Measurements from ENCODE around the gene FIP1L1. TPM values are rescaled to one million over a fixed set of nuclear protein-coding genes. Genes with fewer than 3 reads are reported as not detected.

Gene FIP1L1
- total RNA-seq, 2 donors from 2014 or later: 83.6 to 90.5 TPM

GRCh38 chr4:53427366-53427765, 49.9 kb downstream of the FIP1L1 start:
- Mint-ChIP-seq H3K27me3 (no peaks in the 10 kb centered on the region), H3K27ac (no peak overlapping the region), H3K4me3 (no peak overlapping the region), H3K36me3 (peaks cover 16% of the 10 kb centered on the region), H3K4me1 (ENCODE audit: low read depth in 2 of 2) (peaks cover 13 to 16% of the 10 kb centered on the region in 2 donors), H3K9me3 (no peaks in the 10 kb centered on the region)
- ATAC-seq (no peak), DNase-seq (ENCODE audit: low spot score) (no peak)

GRCh38 chr4:53431052-53431451, 53.6 kb downstream of the FIP1L1 start:
- ATAC-seq (peak in 1 of 2 donors; percentile 74), DNase-seq (ENCODE audit: low spot score) (no peak)
- H3K27me3 Mint-ChIP-seq: no peaks in the 10 kb centered on the region
- H3K4me3 Mint-ChIP-seq: no peak overlapping the region
- peaks cover 19% of the 10 kb centered on the region for H3K36me3 Mint-ChIP-seq
- no peaks in the 10 kb centered on the region for H3K9me3 Mint-ChIP-seq
- H3K4me1 Mint-ChIP-seq (ENCODE audit: low read depth in 2 of 2): peaks cover 10 to 20% of the 10 kb centered on the region in 2 donors
- no peak overlapping the region for H3K27ac Mint-ChIP-seq

GRCh38 chr4:53432528-53433424, 55.3 kb downstream of the FIP1L1 start:
- Mint-ChIP-seq H3K9me3 (no peaks in the 10 kb centered on the region), H3K4me3 (peak overlapping the region; percentile 4), H3K36me3 (peaks cover 23% of the 10 kb centered on the region), H3K4me1 (ENCODE audit: low read depth in 2 of 2) (peaks cover 10 to 23% of the 10 kb centered on the region in 2 donors), H3K27me3 (no peaks in the 10 kb centered on the region), H3K27ac (no peak overlapping the region)
- ATAC-seq (peak in 1 of 2 donors; percentile 83), DNase-seq (ENCODE audit: low spot score) (no peak)

- H3K27ac Mint-ChIP-seq: peak overlapping the region in 1 of 2 donors; percentile 17
- H3K4me1 Mint-ChIP-seq (ENCODE audit: low read depth in 2 of 2): peaks cover 16 to 24% of the 10 kb centered on the region in 2 donors
- H3K27me3 Mint-ChIP-seq: no peaks in the 10 kb centered on the region
- no peak overlapping the region for H3K4me3 Mint-ChIP-seq
- DNase-seq (ENCODE audit: low spot score) (no peak), ATAC-seq (no peak)
- peaks cover 11% of the 10 kb centered on the region for H3K36me3 Mint-ChIP-seq
- no peaks in the 10 kb centered on the region for H3K9me3 Mint-ChIP-seq
Measured at GRCh38 chr4:53436251-53436650, 58.8 kb downstream of the FIP1L1 start.

- no peak overlapping the region for H3K4me3 Mint-ChIP-seq
- H3K4me1 Mint-ChIP-seq (ENCODE audit: low read depth in 2 of 2): peaks cover 14 to 22% of the 10 kb centered on the region in 2 donors
- H3K27me3 Mint-ChIP-seq: no peaks in the 10 kb centered on the region
- DNase-seq (ENCODE audit: low spot score) (no peak), ATAC-seq (no peak)
- no peaks in the 10 kb centered on the region for H3K9me3 Mint-ChIP-seq
- peaks cover 14% of the 10 kb centered on the region for H3K36me3 Mint-ChIP-seq
- H3K27ac Mint-ChIP-seq: no peak overlapping the region
Measured at GRCh38 chr4:53441564-53441963, 64.1 kb downstream of the FIP1L1 start.

GRCh38 chr4:53444954-53445353, 67.5 kb downstream of the FIP1L1 start:
- H3K36me3 Mint-ChIP-seq: peaks cover 14% of the 10 kb centered on the region
- H3K9me3 Mint-ChIP-seq: no peaks in the 10 kb centered on the region
- H3K4me1 Mint-ChIP-seq (ENCODE audit: low read depth in 2 of 2): peaks cover 14 to 22% of the 10 kb centered on the region in 2 donors
- DNase-seq (ENCODE audit: low spot score) (no peak), ATAC-seq (no peak)
- no peak overlapping the region for H3K4me3 Mint-ChIP-seq
- H3K27ac Mint-ChIP-seq: no peak overlapping the region
- H3K27me3 Mint-ChIP-seq: no peaks in the 10 kb centered on the region

GRCh38 chr4:53450773-53451172, 73.3 kb downstream of the FIP1L1 start:
- H3K9me3 Mint-ChIP-seq: no peaks in the 10 kb centered on the region

GRCh38 chr4:53453385-53453784, 75.9 kb downstream of the FIP1L1 start:
- peaks cover 6 to 10% of the 10 kb centered on the region in 2 donors for H3K4me1 Mint-ChIP-seq (ENCODE audit: low read depth in 2 of 2)
- DNase-seq (ENCODE audit: low spot score): no peak
- peaks cover 16% of the 10 kb centered on the region for H3K36me3 Mint-ChIP-seq
- no peak overlapping the region for H3K4me3 Mint-ChIP-seq
- H3K9me3 Mint-ChIP-seq: no peaks in the 10 kb centered on the region
- H3K27ac Mint-ChIP-seq: no peak overlapping the region
- no peak for ATAC-seq
- no peaks in the 10 kb centered on the region for H3K27me3 Mint-ChIP-seq

More at GRCh38 chr4:53450773-53451172, 73.3 kb downstream of the FIP1L1 start:
- no peaks in the 10 kb centered on the region for H3K27me3 Mint-ChIP-seq
- H3K36me3 Mint-ChIP-seq: peaks cover 14% of the 10 kb centered on the region
- H3K4me3 Mint-ChIP-seq: no peak overlapping the region
- H3K27ac Mint-ChIP-seq: peak overlapping the region in 1 of 2 donors; percentile 54
- DNase-seq (ENCODE audit: low spot score) (no peak), ATAC-seq (no peak)
- peaks cover 9 to 10% of the 10 kb centered on the region in 2 donors for H3K4me1 Mint-ChIP-seq (ENCODE audit: low read depth in 2 of 2)

GRCh38 chr4:53455766-53456165, 78.3 kb downstream of the FIP1L1 start:
- H3K4me3 Mint-ChIP-seq: no peak overlapping the region
- H3K27ac Mint-ChIP-seq: no peak overlapping the region
- H3K4me1 Mint-ChIP-seq (ENCODE audit: low read depth in 2 of 2): peaks cover 3 to 5% of the 10 kb centered on the region in 2 donors
- ATAC-seq (no peak), DNase-seq (ENCODE audit: low spot score) (no peak)
- no peaks in the 10 kb centered on the region for H3K27me3 Mint-ChIP-seq
- H3K9me3 Mint-ChIP-seq: no peaks in the 10 kb centered on the region
- H3K36me3 Mint-ChIP-seq: peaks cover 21% of the 10 kb centered on the region

GRCh38 chr4:53456178-53456577, 78.7 kb downstream of the FIP1L1 start:
- H3K36me3 Mint-ChIP-seq: peaks cover 24% of the 10 kb centered on the region
- H3K4me3 Mint-ChIP-seq: no peak overlapping the region
- no peaks in the 10 kb centered on the region for H3K27me3 Mint-ChIP-seq
- H3K9me3 Mint-ChIP-seq: no peaks in the 10 kb centered on the region
- no peak overlapping the region for H3K27ac Mint-ChIP-seq
- ATAC-seq (no peak), DNase-seq (ENCODE audit: low spot score) (no peak)
- peaks cover 0 to 3% of the 10 kb centered on the region in 2 donors for H3K4me1 Mint-ChIP-seq (ENCODE audit: low read depth in 2 of 2)

GRCh38 chr4:53459548-53459947, 82.1 kb downstream of the FIP1L1 start:
- DNase-seq (ENCODE audit: low spot score): no peak
- Mint-ChIP-seq H3K4me1 (ENCODE audit: low read depth in 2 of 2) (peaks cover 0 to 3% of the 10 kb centered on the region in 2 donors), H3K27ac (peak overlapping the region in 1 of 2 donors; percentile 20), H3K9me3 (no peaks in the 10 kb centered on the region), H3K4me3 (no peak overlapping the region), H3K27me3 (no peaks in the 10 kb centered on the region), H3K36me3 (peaks cover 17% of the 10 kb centered on the region)
- ATAC-seq: no peak

- no peak overlapping the region for H3K27ac Mint-ChIP-seq
- peaks cover 0 to 3% of the 10 kb centered on the region in 2 donors for H3K4me1 Mint-ChIP-seq (ENCODE audit: low read depth in 2 of 2)
- H3K9me3 Mint-ChIP-seq: no peaks in the 10 kb centered on the region
- DNase-seq (ENCODE audit: low spot score) (no peak), ATAC-seq (no peak)
- H3K4me3 Mint-ChIP-seq: no peak overlapping the region
- H3K27me3 Mint-ChIP-seq: no peaks in the 10 kb centered on the region
- peaks cover 10% of the 10 kb centered on the region for H3K36me3 Mint-ChIP-seq
Measured at GRCh38 chr4:53461244-53461643, 83.8 kb downstream of the FIP1L1 start.

GRCh38 chr4:53463340-53463739, 85.9 kb downstream of the FIP1L1 start:
- peaks cover 0 to 3% of the 10 kb centered on the region in 2 donors for H3K4me1 Mint-ChIP-seq (ENCODE audit: low read depth in 2 of 2)
- H3K36me3 Mint-ChIP-seq: peaks cover 19% of the 10 kb centered on the region
- no peaks in the 10 kb centered on the region for H3K27me3 Mint-ChIP-seq
- peaks cover 6% of the 10 kb centered on the region for H3K9me3 Mint-ChIP-seq
- no peak overlapping the region for H3K4me3 Mint-ChIP-seq
- H3K27ac Mint-ChIP-seq: no peak overlapping the region
- ATAC-seq (no peak), DNase-seq (ENCODE audit: low spot score) (no peak)

GRCh38 chr4:53465281-53465680, 87.8 kb downstream of the FIP1L1 start:
- DNase-seq (ENCODE audit: low spot score): no peak
- H3K27me3 Mint-ChIP-seq: no peaks in the 10 kb centered on the region
- H3K9me3 Mint-ChIP-seq: peaks cover 12% of the 10 kb centered on the region
- no peak for ATAC-seq
- H3K4me1 Mint-ChIP-seq (ENCODE audit: low read depth in 2 of 2): no peaks in the 10 kb centered on the region
- H3K36me3 Mint-ChIP-seq: peaks cover 24% of the 10 kb centered on the region
- no peak overlapping the region for H3K27ac Mint-ChIP-seq
- H3K4me3 Mint-ChIP-seq: no peak overlapping the region

Measured in natural killer cell treated with Interleukin-12 subunit alpha and Interleukin-12 subunit beta and Interleukin-15 and Interleukin-18, amount 100 ng/mL, for 72 hours (primary cell).